GM19025 (cell line): ENCODE data around the gene COA1.
"Not testable (repeated sequence)": the region's sequence is repeated elsewhere in the genome, so short reads cannot be mapped to it uniquely, and the experiment has no call there.

ENCODE experiments used
- ATAC-seq: cut with Tn5 transposase; IDR thresholded peaks from one replicate; pipeline ENCODE4 v1.9.1; 2021; ENCODE audit warnings: mild to moderate bottlenecking, low read depth, moderate library complexity; ENCODE audit not compliant: unreplicated experiment

The COA1 gene

GRCh38 chr7:43758822-43759683 lies 29.7 kb upstream of the COA1 start:
- peak; percentile 57 for ATAC-seq

- ATAC-seq = peak; percentile 78
Measured at GRCh38 chr7:43758029-43758821, 28.9 kb upstream of the COA1 start, which contains the start of gene BLVRA. BLVRA (plus strand) TSS chr7:43758680; CDS start chr7:43771159, 12,479 bp downstream.

GRCh38 chr7:43757073-43757720 lies 27.9 kb upstream of the COA1 start:
- no peak for ATAC-seq

- no peak for ATAC-seq
Measured at GRCh38 chr7:43756368-43757072, 27.2 kb upstream of the COA1 start.

- no peak for ATAC-seq
Measured at GRCh38 chr7:43754596-43754995, 25.3 kb upstream of the COA1 start.

GRCh38 chr7:43753843-43754242 lies 24.5 kb upstream of the COA1 start:
- no peak for ATAC-seq

- ATAC-seq = no peak
Measured at GRCh38 chr7:43753271-43753810, 24.0 kb upstream of the COA1 start.

- no peak for ATAC-seq
Measured at GRCh38 chr7:43752411-43752810, 23.1 kb upstream of the COA1 start.

- no peak for ATAC-seq
Measured at GRCh38 chr7:43750016-43750887, 20.9 kb upstream of the COA1 start.

GRCh38 chr7:43749383-43749940 lies 20.1 kb upstream of the COA1 start:
- ATAC-seq = no peak

GRCh38 chr7:43747328-43748105 lies 18.2 kb upstream of the COA1 start:
- ATAC-seq = no peak

- no peak for ATAC-seq
Measured at GRCh38 chr7:43742692-43743091, 13.4 kb upstream of the COA1 start.

- ATAC-seq = no peak
Measured at GRCh38 chr7:43737467-43738127, 8.3 kb upstream of the COA1 start.

- peak; percentile 72 for ATAC-seq
Measured at GRCh38 chr7:43735802-43736603, 6.7 kb upstream of the COA1 start.

GRCh38 chr7:43735403-43735801 lies 6.1 kb upstream of the COA1 start:
- ATAC-seq = peak; percentile 36

- not testable (repeated sequence) for ATAC-seq
Measured at GRCh38 chr7:43734575-43735332, 5.4 kb upstream of the COA1 start.
